CD14-positive monocyte (primary cell): ENCODE measurements around the gene C1orf56. TPM values are rescaled to one million over a fixed set of nuclear protein-coding genes. Genes with fewer than 3 reads are reported as not detected.

Experiments used
- DNase-seq, 3 donors: peaks; one replicate each; pipeline ENCODE4 v3.0.0-alpha.2; 2011 to 2022
- H2AFZ ChIP-seq: 2 replicates; pipeline ENCODE4 v1.6.0; 2012; ENCODE audit warnings: mild to moderate bottlenecking, low read depth, low read length, inconsistent platforms; ENCODE audit not compliant: insufficient read depth, poor library complexity, severe bottlenecking
- H3K27ac ChIP-seq, 2 donors: 1 replicate in 1 of 2; 2 replicates in 1 of 2; pipeline ENCODE4 v1.5.1; 2012 to 2013; ENCODE audit warnings: low read length in 2 of 2, control low read depth in 1 of 2, inconsistent platforms in 1 of 2, low read depth in 1 of 2, mild to moderate bottlenecking in 1 of 2
- H3K27me3 ChIP-seq, 2 donors: one replicate each; pipeline versions ENCODE4 v1.6.0 to v1.6.1; 2011 to 2013; ENCODE audit warnings: low read length in 2 of 2; ENCODE audit not compliant: control insufficient read depth in 2 of 2, insufficient read depth in 2 of 2
- H3K36me3 ChIP-seq, 2 donors: replicated peaks in 1 of 2; 1 replicate in 1 of 2; 2 replicates in 1 of 2; pipeline versions ENCODE4 v1.5.1 to v1.6.1; 2012 to 2013; ENCODE audit warnings: low read length in 2 of 2, control low read depth in 1 of 2, inconsistent platforms in 1 of 2, mild to moderate bottlenecking in 1 of 2; ENCODE audit not compliant: insufficient read depth in 2 of 2, control insufficient read depth in 1 of 2
- H3K4me1 ChIP-seq, 2 donors: 1 replicate in 1 of 2; 2 replicates in 1 of 2; pipeline versions ENCODE4 v1.5.1 to v1.6.1; 2012 to 2013; ENCODE audit warnings: low read length in 2 of 2, control low read depth in 1 of 2, inconsistent platforms in 1 of 2, mild to moderate bottlenecking in 1 of 2, moderate library complexity in 1 of 2; ENCODE audit not compliant: insufficient read depth in 2 of 2, control insufficient read depth in 1 of 2
- H3K4me2 ChIP-seq: replicated peaks from 2 replicates; pipeline ENCODE3; 2012; ENCODE audit warnings: low read length, moderate library complexity, mild to moderate bottlenecking; ENCODE audit not compliant: poor library complexity, severe bottlenecking; ENCODE audit errors: extremely low read depth
- H3K4me3 ChIP-seq, 3 experiments: fragments of 200-600 bp in 1 of 3; sonication (generic) in 1 of 3; replicated peaks in 1 of 3; 1 replicate in 2 of 3; 2 replicates in 1 of 3; pipeline ENCODE4 v1.5.1; 2011 to 2013; ENCODE audit warnings: low read length in 3 of 3, mild to moderate bottlenecking in 3 of 3, control low read depth in 2 of 3, low read depth in 2 of 3, inconsistent platforms in 1 of 3, moderate library complexity in 1 of 3
- H3K79me2 ChIP-seq: 2 replicates; pipeline ENCODE4 v1.6.0; 2012; ENCODE audit warnings: mild to moderate bottlenecking, control low read depth, inconsistent platforms, low read length, moderate library complexity; ENCODE audit not compliant: insufficient read depth
- H3K9ac ChIP-seq: 2 replicates; pipeline ENCODE4 v1.6.0; 2017; ENCODE audit warnings: low read length, mild to moderate bottlenecking; ENCODE audit not compliant: insufficient read depth, poor library complexity, severe bottlenecking
- H3K9me3 ChIP-seq, 2 donors: replicated peaks in 1 of 2; 1 replicate in 1 of 2; 2 replicates in 1 of 2; pipeline versions ENCODE4 v1.5.1 to v1.6.1; 2012 to 2013; ENCODE audit warnings: low read length in 2 of 2, control low read depth in 1 of 2; ENCODE audit not compliant: control insufficient read depth in 1 of 2, insufficient read depth in 1 of 2
- H4K20me1 ChIP-seq: 2 replicates; pipeline ENCODE4 v1.6.0; 2012; ENCODE audit warnings: mild to moderate bottlenecking, low read length, control low read depth, moderate library complexity; ENCODE audit not compliant: insufficient read depth
- H3K27ac Mint-ChIP-seq, 7 donors: one replicate each; pipeline ENCODE4 v1.8.0; 2020; ENCODE audit warnings: mild to moderate bottlenecking in 7 of 7, mixed read lengths in 7 of 7, moderate library complexity in 6 of 7, inconsistent platforms in 2 of 7
- H3K27me3 Mint-ChIP-seq, 3 donors: one replicate each; pipeline ENCODE4 v1.8.0; 2021 to 2022; ENCODE audit warnings: low read depth in 3 of 3, mild to moderate bottlenecking in 3 of 3, mixed read lengths in 3 of 3, moderate library complexity in 3 of 3, inconsistent platforms in 1 of 3
- H3K36me3 Mint-ChIP-seq, 2 donors: one replicate each; pipeline ENCODE4 v1.8.0; 2020; ENCODE audit warnings: mixed read lengths in 2 of 2, inconsistent platforms in 1 of 2, mild to moderate bottlenecking in 1 of 2
- H3K4me1 Mint-ChIP-seq: one replicate; pipeline ENCODE4 v1.8.0; 2020; ENCODE audit warnings: mild to moderate bottlenecking, mixed read lengths
- H3K4me3 Mint-ChIP-seq, 2 donors: one replicate each; pipeline ENCODE4 v1.8.0; 2020; ENCODE audit warnings: mild to moderate bottlenecking in 2 of 2, mixed read lengths in 2 of 2, moderate library complexity in 1 of 2
- H3K9me3 Mint-ChIP-seq, 7 donors: one replicate each; pipeline ENCODE4 v1.8.0; 2020 to 2022; ENCODE audit warnings: mixed read lengths in 7 of 7, mild to moderate bottlenecking in 6 of 7, moderate library complexity in 6 of 7, inconsistent platforms in 2 of 7
- WGBS: methylation state at CpG from one replicate; pipeline ENCODE4 v1.1.5; 2013; ENCODE audit warnings: missing lambda C conversion rate; ENCODE audit not compliant: insufficient coverage; 5-methylcytosine and 5-hydroxymethylcytosine counted together
- intact Hi-C, 2 donors: fragments of 100-400 bp; cut with micrococcal nuclease; formaldehyde crosslinking; loops; one replicate each; pipeline versions ENCODE4 v1.15.0 to v1.15.1; 2023
- polyA plus RNA-seq, 3 donors: library from polyadenylated mRNA; depleted of rRNA in 1 of 3; unstranded in 2 of 3; stranded (reverse) in 1 of 3; fragments of 300-500 nt in 2 of 3; fragments of >200 nt in 1 of 3; fragmentation: Illumina TruSeq in 2 of 3; gene quantifications; 1 replicate in 2 of 3; 2 replicates in 1 of 3; pipeline ENCODE4 v1.2.3, GENCODE V29; 2012 to 2021
- TF ChIP-seq, protein P1 (sequence below): fragments of 200-600 bp; IDR thresholded peaks from one replicate; pipeline ENCODE4 v1.8.0; 2022; ENCODE audit warnings: antibody characterized with exemption, mild to moderate bottlenecking

C1orf56 gene
- polyA plus RNA-seq, 3 donors, result 0.60 to 1.5 (median 0.62) TPM

DNA sequence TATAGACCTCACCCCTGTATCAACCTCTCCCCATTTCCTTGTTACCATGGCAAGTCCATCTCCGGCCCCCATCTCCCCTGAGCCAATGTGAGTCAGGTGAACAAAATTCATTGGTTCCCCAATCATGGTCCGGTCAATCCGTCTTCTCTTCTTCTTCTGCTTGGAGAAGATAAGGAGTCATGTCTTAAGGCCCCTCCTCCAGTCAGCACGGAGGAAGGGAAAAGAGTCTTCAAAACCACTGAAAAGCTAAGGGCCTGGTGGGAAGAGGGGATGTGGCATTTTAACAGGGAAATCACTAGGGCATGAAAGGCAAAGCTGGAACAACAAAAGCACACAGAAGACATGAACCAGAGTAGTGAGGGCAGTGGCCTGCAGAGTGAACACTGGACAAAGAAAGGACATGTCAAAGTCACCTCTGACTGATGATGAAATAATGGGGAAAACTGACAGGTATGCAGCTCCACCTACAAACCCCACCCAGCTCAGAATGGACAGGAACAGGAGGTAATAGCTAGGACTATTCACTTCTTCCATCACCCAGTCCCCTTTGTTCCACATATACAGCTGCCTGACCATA lies 7.5 kb downstream of the C1orf56 start:
- no peak for DNase-seq
- Mint-ChIP-seq H3K4me3 (peak overlapping the region in 1 of 2 donors; percentile 24), H3K9me3 (no peaks in the 10 kb centered on the region), H3K27ac (peak overlapping the region in 6 of 7 donors; percentile 26 to 100 (median 79)), H3K27me3 (peaks cover 2 to 4% (median 4%) of the 10 kb centered on the region in 3 donors), H3K4me1 (peaks cover 57% of the 10 kb centered on the region), H3K36me3 (peaks cover 66 to 77% of the 10 kb centered on the region in 2 donors)
- H3K4me1 ChIP-seq, result peaks cover 37 to 48% of the 10 kb centered on the region in 2 donors
- peak overlapping the region; percentile 30 for H3K9ac ChIP-seq
- H3K36me3 ChIP-seq, result peaks cover 55 to 59% of the 10 kb centered on the region in 2 donors
- H2AFZ ChIP-seq, result no peak overlapping the region
- H3K27me3 ChIP-seq, result no peaks in the 10 kb centered on the region
- H3K79me2 ChIP-seq, result peaks cover 63% of the 10 kb centered on the region
- H3K4me3 ChIP-seq, result peak overlapping the region in 1 of 3 experiments; percentile 99
- peak overlapping the region; percentile 89 for H3K4me2 ChIP-seq
- H3K9me3 ChIP-seq, result no peaks in the 10 kb centered on the region
- H3K27ac ChIP-seq, result peak overlapping the region in 1 of 2 donors; percentile 94
- 71% methylated on average over 1 of the region's 4 CpGs for WGBS
- H4K20me1 ChIP-seq, result peaks cover 92% of the 10 kb centered on the region
- intact Hi-C loops, result loop anchor here in 1 of 2 donors (5.0 kb wide), 2 partner anchors 33 to 48 kb away; partner anchors contain the start of genes MINDY1 and PRUNE1
- TF ChIP-seq, protein P1, sequence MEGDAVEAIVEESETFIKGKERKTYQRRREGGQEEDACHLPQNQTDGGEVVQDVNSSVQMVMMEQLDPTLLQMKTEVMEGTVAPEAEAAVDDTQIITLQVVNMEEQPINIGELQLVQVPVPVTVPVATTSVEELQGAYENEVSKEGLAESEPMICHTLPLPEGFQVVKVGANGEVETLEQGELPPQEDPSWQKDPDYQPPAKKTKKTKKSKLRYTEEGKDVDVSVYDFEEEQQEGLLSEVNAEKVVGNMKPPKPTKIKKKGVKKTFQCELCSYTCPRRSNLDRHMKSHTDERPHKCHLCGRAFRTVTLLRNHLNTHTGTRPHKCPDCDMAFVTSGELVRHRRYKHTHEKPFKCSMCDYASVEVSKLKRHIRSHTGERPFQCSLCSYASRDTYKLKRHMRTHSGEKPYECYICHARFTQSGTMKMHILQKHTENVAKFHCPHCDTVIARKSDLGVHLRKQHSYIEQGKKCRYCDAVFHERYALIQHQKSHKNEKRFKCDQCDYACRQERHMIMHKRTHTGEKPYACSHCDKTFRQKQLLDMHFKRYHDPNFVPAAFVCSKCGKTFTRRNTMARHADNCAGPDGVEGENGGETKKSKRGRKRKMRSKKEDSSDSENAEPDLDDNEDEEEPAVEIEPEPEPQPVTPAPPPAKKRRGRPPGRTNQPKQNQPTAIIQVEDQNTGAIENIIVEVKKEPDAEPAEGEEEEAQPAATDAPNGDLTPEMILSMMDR, result no peak

DNA sequence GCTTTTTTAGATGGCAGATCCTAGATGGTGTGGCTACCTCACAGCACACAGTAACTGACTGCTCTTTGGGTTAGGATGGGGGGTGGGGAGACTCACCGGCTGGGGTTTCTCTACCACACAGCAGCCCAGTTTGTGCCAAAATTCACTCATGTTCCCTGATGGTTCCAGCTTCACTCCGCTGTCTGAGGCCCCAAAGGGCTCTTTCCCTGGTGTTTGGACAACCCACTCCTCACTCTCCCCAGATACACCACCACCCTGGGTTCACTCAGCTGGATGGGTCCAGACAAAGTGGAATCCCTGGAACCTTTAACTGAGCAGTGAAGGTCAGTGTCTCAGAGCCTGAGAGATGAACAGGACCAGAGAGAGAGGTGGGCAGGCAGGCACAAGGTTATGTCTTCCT lies 8.0 kb downstream of the C1orf56 start:
- H3K4me3 Mint-ChIP-seq, result peak overlapping the region; percentile 99
- peak overlapping the region in 1 of 2 donors; percentile 94 for H3K27ac ChIP-seq
- no peaks in the 10 kb centered on the region for H3K27me3 ChIP-seq
- H3K9ac ChIP-seq, result peak overlapping the region; percentile 97
- peaks cover 55 to 59% of the 10 kb centered on the region in 2 donors for H3K36me3 ChIP-seq
- H3K36me3 Mint-ChIP-seq, result peaks cover 66 to 75% of the 10 kb centered on the region in 2 donors
- H3K4me2 ChIP-seq, result peak overlapping the region; percentile 89
- H2AFZ ChIP-seq, result no peak overlapping the region
- H3K4me1 ChIP-seq, result peaks cover 42 to 53% of the 10 kb centered on the region in 2 donors
- peaks cover 63% of the 10 kb centered on the region for H3K79me2 ChIP-seq
- no peaks in the 10 kb centered on the region for H3K9me3 Mint-ChIP-seq
- intact Hi-C loops, result loop anchor here in 1 of 2 donors (5.0 kb wide), 2 partner anchors 33 to 48 kb away; partner anchors contain the start of genes MINDY1 and PRUNE1
- TF ChIP-seq, protein P1, result no peak
- no peak for DNase-seq
- peak overlapping the region; percentile 44 to 99 (median 99) for H3K4me3 ChIP-seq
- H3K27me3 Mint-ChIP-seq, result peaks cover 2 to 5% (median 4%) of the 10 kb centered on the region in 3 donors
- H4K20me1 ChIP-seq, result peaks cover 87% of the 10 kb centered on the region
- 100% methylated on average over 1 of the region's 2 CpGs for WGBS
- H3K27ac Mint-ChIP-seq, result peak overlapping the region in 6 of 7 donors; percentile 98 to 100 (median 99)
- H3K9me3 ChIP-seq, result no peaks in the 10 kb centered on the region
- H3K4me1 Mint-ChIP-seq, result peaks cover 62% of the 10 kb centered on the region
